ENCODE results near the gene DAB2IP. TPM values are rescaled to one million over a fixed set of nuclear protein-coding genes. Genes with fewer than 3 reads are reported as not detected.

The DAB2IP gene
- total and polyA plus RNA-seq, 9 donors: 26.3 to 49.0 (median 39.3) TPM

DNA sequence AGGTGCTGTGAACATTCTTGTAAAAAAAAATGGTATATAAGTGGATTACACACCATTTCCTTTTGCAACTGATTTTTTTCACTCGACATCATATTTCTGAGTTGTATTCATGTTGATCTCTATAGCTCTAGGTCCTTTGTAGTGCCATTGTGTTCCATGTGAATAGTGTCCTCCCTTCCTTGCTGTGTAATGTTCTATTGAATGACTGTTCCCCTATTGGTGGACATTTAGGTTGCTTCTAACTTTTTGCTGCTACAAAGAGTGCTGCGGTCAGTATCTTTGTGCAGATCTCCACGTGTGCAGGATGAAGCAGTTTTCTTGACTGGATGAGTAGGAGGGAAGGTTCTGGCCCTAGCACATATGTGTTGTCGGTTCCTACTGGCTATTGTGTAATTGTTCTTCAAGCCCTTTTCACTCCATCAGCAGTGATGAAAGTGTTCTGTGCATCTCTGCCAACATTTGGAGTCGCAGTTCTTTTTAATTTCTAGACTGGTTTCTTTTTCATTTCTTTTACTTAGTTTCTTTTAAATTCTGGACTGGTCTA lies 20.2 kb downstream of the DAB2IP start:
- Histone ChIP-seq H3K27ac (ENCODE audit: low read length) (no peak overlapping the region), H3K9me3 (replicated peaks; ENCODE audit: control insufficient read depth, low read depth, low read length) (no peaks in the 10 kb centered on the region), H3K4me3 (ENCODE audit: low read length) (no peak overlapping the region), H3K36me3 (ENCODE audit: control insufficient read depth, insufficient read depth, low read length) (peaks cover 10% of the 10 kb centered on the region), H3K4me1 (ENCODE audit: control insufficient read depth, insufficient read depth, low read length) (peaks cover 27% of the 10 kb centered on the region), H3K27me3 (ENCODE audit: control insufficient read depth, insufficient read depth, low read length) (no peaks in the 10 kb centered on the region)
- no CpG with 5 or more reads among the region's 5 CpGs for WGBS (ENCODE audit: insufficient coverage)
- DNase-seq: peak; percentile 49

DNA sequence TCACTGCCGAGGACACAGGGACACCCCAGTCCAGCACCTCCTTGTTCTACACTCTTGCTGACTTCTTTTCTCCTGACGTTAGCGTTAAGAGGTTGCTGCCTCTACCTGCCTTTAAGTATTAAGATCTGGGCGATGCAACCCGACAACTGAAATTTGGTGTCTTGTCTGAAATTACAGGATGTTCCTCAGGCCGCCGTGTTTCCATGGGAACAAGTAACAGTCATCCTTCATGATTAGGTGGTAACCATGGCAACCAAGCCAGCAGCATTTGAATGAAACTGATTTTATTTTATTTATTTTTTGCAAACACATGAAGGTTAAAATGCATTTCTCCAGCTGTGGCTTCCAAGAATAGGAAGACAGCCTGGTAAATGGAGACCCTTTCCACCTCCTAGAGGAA lies 20.8 kb downstream of the DAB2IP start:
- H3K4me1 ChIP-seq (ENCODE audit: control insufficient read depth, insufficient read depth, low read length): peaks cover 32% of the 10 kb centered on the region
- 38% methylated on average over 4 of the region's 7 CpGs for WGBS (ENCODE audit: insufficient coverage)
- H3K27ac ChIP-seq (ENCODE audit: low read length): no peak overlapping the region
- no peaks in the 10 kb centered on the region for H3K9me3 ChIP-seq (replicated peaks; ENCODE audit: control insufficient read depth, low read depth, low read length)
- H3K4me3 ChIP-seq (ENCODE audit: low read length): no peak overlapping the region
- DNase-seq: peak; percentile 66
- H3K27me3 ChIP-seq (ENCODE audit: control insufficient read depth, insufficient read depth, low read length): no peaks in the 10 kb centered on the region
- H3K36me3 ChIP-seq (ENCODE audit: control insufficient read depth, insufficient read depth, low read length): peaks cover 10% of the 10 kb centered on the region

DNA sequence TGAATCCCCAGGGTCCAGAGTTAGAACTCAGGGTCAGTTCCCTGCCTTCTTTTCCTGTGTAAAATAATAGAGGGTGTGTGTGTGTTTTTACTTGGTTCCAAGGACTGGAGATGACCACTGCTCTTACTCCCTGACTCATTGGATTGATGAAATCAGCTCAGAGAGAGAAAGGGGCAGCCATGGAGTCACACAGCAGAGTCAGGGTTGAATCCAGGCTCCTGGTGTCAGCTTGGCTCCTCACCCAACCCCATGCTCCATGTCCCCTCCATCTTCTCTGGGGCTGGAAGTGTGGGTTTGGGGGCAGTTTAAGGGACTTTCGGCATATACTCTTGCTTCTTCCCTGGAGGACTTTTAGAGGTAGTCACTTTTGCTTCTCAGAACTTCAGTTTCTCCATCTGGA lies 21.6 kb downstream of the DAB2IP start:
- Histone ChIP-seq H3K36me3 (ENCODE audit: control insufficient read depth, insufficient read depth, low read length) (peaks cover 10% of the 10 kb centered on the region), H3K27ac (ENCODE audit: low read length) (no peak overlapping the region), H3K27me3 (ENCODE audit: control insufficient read depth, insufficient read depth, low read length) (no peaks in the 10 kb centered on the region), H3K4me1 (ENCODE audit: control insufficient read depth, insufficient read depth, low read length) (peaks cover 32% of the 10 kb centered on the region), H3K4me3 (ENCODE audit: low read length) (no peak overlapping the region), H3K9me3 (replicated peaks; ENCODE audit: control insufficient read depth, low read depth, low read length) (no peaks in the 10 kb centered on the region)
- WGBS (ENCODE audit: insufficient coverage): no CpG with 5 or more reads among the region's 1 CpG
- DNase-seq: no peak

DNA sequence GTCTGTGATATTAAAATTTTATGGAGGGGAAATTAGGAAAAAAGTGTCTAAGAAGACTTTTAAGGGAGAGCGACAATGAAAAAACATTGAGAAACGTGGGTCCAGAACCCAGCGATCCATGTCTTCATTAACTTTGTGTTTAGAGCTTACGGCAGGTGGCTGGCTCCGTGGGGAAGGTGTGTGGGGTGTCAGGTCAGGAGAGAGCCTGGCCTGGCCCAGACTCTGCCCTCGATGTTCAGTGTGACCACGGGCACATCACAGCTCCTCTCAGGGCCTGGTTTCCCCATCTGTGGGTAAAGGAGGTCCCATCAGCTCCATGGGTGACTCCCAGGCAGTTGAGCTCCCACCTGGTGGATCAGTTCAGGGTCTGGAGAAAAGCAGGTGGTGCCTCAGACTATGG lies 22.1 kb downstream of the DAB2IP start:
- Histone ChIP-seq H3K27me3 (ENCODE audit: control insufficient read depth, insufficient read depth, low read length) (no peaks in the 10 kb centered on the region), H3K4me1 (ENCODE audit: control insufficient read depth, insufficient read depth, low read length) (peaks cover 32% of the 10 kb centered on the region), H3K27ac (ENCODE audit: low read length) (no peak overlapping the region), H3K9me3 (replicated peaks; ENCODE audit: control insufficient read depth, low read depth, low read length) (no peaks in the 10 kb centered on the region), H3K4me3 (ENCODE audit: low read length) (no peak overlapping the region), H3K36me3 (ENCODE audit: control insufficient read depth, insufficient read depth, low read length) (peaks cover 15% of the 10 kb centered on the region)
- WGBS (ENCODE audit: insufficient coverage): 83% methylated on average over 6 of the region's 7 CpGs
- DNase-seq: no peak

DNA sequence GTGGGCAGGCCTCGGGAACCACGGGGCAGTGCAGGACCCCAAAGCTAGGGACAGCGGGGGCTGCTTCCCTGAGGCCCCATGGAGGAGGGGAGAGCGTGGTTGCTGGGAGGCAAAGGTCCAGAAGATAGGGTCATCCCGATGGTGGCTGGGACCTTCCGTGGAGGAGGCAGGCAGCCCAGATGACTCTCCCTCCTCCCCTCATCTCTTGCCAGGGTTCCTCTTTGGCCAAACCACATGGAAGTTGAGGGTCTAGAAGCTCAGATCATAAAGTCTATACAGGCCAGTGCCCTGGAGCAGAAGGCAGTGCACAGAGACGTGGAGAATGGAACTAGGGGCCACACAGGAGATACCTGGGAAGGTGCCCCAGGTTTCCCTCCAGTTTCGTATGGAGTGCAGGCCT lies 22.6 kb downstream of the DAB2IP start:
- WGBS (ENCODE audit: insufficient coverage): 83% methylated on average over 6 of the region's 8 CpGs
- Histone ChIP-seq H3K9me3 (replicated peaks; ENCODE audit: control insufficient read depth, low read depth, low read length) (no peaks in the 10 kb centered on the region), H3K4me3 (ENCODE audit: low read length) (no peak overlapping the region), H3K36me3 (ENCODE audit: control insufficient read depth, insufficient read depth, low read length) (peaks cover 19% of the 10 kb centered on the region), H3K27ac (ENCODE audit: low read length) (no peak overlapping the region), H3K27me3 (ENCODE audit: control insufficient read depth, insufficient read depth, low read length) (no peaks in the 10 kb centered on the region), H3K4me1 (ENCODE audit: control insufficient read depth, insufficient read depth, low read length) (peaks cover 32% of the 10 kb centered on the region)
- DNase-seq: no peak

DNA sequence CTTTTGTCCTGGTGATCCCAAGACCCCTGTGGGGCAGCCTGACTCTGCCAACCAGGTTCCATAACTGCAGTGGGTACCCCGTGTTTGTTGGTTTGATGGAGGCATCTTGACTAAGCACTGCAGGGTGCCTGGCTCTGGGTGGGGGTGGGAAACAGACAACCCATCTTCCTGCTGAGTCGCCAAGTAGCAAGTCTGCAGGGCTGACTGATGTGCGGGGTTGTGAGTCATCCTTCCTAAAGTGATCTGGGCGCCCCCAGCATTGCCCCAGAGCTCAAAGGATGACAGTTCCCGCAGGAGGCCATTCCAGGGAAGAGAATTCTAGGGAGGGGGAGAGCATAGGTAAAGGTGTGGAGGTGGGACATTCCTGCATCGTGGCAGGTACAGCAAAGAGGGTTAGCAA lies 23.5 kb downstream of the DAB2IP start:
- peaks cover 23% of the 10 kb centered on the region for H3K36me3 ChIP-seq (ENCODE audit: control insufficient read depth, insufficient read depth, low read length)
- no peak for DNase-seq
- H3K4me3 ChIP-seq (ENCODE audit: low read length): no peak overlapping the region
- 52% methylated on average over 6 of the region's 6 CpGs for WGBS (ENCODE audit: insufficient coverage)
- H3K27me3 ChIP-seq (ENCODE audit: control insufficient read depth, insufficient read depth, low read length): no peaks in the 10 kb centered on the region
- no peak overlapping the region for H3K27ac ChIP-seq (ENCODE audit: low read length)
- H3K4me1 ChIP-seq (ENCODE audit: control insufficient read depth, insufficient read depth, low read length): peaks cover 32% of the 10 kb centered on the region
- H3K9me3 ChIP-seq (replicated peaks; ENCODE audit: control insufficient read depth, low read depth, low read length): no peaks in the 10 kb centered on the region

DNA sequence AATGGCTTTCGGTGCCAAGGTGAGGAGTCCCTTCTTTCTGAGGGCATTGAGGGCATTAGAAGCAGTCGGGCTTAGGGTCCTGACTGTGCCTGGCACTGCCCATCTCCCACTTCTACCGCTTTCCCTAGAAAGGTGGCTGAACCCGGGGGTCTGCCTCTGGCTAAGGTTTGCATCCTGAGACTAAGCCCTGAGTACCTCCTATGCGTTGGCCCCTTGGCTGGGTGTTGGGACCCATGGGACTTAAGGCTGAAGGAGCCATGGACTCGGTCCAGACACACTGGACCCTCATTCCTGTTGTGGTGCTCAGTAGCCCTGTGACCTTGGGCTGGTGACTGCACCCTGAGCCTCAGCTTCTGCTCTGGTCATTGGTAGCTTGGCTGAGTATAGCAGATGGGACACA lies 23.9 kb downstream of the DAB2IP start:
- Histone ChIP-seq H3K4me3 (ENCODE audit: low read length) (no peak overlapping the region), H3K9me3 (replicated peaks; ENCODE audit: control insufficient read depth, low read depth, low read length) (no peaks in the 10 kb centered on the region), H3K27me3 (ENCODE audit: control insufficient read depth, insufficient read depth, low read length) (no peaks in the 10 kb centered on the region), H3K4me1 (ENCODE audit: control insufficient read depth, insufficient read depth, low read length) (peaks cover 32% of the 10 kb centered on the region), H3K36me3 (ENCODE audit: control insufficient read depth, insufficient read depth, low read length) (peaks cover 23% of the 10 kb centered on the region), H3K27ac (ENCODE audit: low read length) (no peak overlapping the region)
- 82% methylated on average over 4 of the region's 6 CpGs for WGBS (ENCODE audit: insufficient coverage)
- no peak for DNase-seq

DNA sequence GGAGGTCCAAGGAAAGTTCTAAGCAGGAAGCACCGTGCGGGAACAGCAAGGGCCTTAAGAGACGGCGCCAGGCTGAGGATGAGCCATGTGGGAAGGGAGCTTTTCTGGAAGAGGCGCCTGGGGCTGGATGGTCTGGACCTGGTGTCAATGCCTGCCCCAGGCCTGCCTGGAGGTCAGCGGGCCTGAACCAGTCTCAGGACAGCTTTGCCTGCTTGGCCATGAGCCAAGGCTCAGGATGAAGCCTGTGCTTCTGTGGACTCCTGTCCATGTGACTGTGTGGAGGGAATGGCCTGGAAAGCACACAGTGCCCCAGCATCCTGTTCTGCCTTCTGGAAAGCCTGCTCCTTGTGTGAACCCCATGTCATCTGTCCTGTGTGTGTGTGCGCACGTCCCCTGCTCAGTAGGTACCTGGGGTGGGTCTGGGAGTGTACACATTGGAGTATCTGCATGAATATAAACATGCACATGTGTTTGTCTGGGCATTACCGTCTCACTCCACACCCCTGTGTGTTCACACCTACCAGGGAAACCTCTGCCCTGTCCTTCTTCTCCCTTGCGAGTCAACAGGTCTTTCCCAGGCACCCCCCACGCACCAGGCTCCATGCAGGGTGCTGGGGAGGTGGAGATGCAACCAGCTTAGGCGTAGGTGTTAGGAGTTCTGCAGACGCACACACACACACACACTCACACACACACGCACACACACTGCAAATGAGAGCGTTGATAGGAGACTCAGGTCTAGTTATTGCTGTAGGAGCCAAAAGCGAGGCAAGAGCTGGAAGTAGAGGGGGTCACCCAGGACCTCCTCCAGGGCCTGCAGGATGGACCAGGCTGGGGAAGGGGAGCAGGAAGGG lies 24.8 kb downstream of the DAB2IP start:
- Histone ChIP-seq H3K4me3 (ENCODE audit: low read length) (no peak overlapping the region), H3K27ac (ENCODE audit: low read length) (no peak overlapping the region), H3K27me3 (ENCODE audit: control insufficient read depth, insufficient read depth, low read length) (no peaks in the 10 kb centered on the region), H3K36me3 (ENCODE audit: control insufficient read depth, insufficient read depth, low read length) (peaks cover 27% of the 10 kb centered on the region), H3K4me1 (ENCODE audit: control insufficient read depth, insufficient read depth, low read length) (peaks cover 32% of the 10 kb centered on the region), H3K9me3 (replicated peaks; ENCODE audit: control insufficient read depth, low read depth, low read length) (no peaks in the 10 kb centered on the region)
- whole genome bisulfite sequencing (ENCODE audit: insufficient coverage): 60% methylated on average over 8 of the region's 16 CpGs
- DNase-seq: peak; percentile 37

DNA sequence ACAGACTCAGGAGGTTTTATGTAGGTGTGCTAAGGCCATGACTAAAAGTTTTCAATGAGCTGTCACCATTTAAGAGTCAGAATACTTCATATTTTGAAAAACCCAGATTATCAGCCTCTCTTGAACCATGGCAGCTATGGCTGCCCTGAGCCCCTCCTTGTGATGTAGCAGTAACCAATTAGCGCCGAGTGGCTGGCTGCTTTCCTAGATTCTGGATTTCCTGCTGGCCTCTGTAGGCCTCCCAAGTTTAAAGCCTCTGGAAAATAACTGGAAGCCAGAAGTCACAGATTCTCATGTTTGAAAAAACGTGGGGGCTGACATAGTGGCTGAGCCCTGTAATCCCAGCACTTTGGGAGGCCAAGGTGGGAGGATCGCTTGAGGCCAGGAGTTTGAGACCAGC lies 25.5 kb downstream of the DAB2IP start:
- Histone ChIP-seq H3K36me3 (ENCODE audit: control insufficient read depth, insufficient read depth, low read length) (peaks cover 34% of the 10 kb centered on the region), H3K27ac (ENCODE audit: low read length) (no peak overlapping the region), H3K4me3 (ENCODE audit: low read length) (no peak overlapping the region), H3K4me1 (ENCODE audit: control insufficient read depth, insufficient read depth, low read length) (peaks cover 32% of the 10 kb centered on the region), H3K9me3 (replicated peaks; ENCODE audit: control insufficient read depth, low read depth, low read length) (no peaks in the 10 kb centered on the region), H3K27me3 (ENCODE audit: control insufficient read depth, insufficient read depth, low read length) (no peaks in the 10 kb centered on the region)
- 24% methylated on average over 3 of the region's 4 CpGs for WGBS (ENCODE audit: insufficient coverage)
- peak; percentile 73 for DNase-seq

DNA sequence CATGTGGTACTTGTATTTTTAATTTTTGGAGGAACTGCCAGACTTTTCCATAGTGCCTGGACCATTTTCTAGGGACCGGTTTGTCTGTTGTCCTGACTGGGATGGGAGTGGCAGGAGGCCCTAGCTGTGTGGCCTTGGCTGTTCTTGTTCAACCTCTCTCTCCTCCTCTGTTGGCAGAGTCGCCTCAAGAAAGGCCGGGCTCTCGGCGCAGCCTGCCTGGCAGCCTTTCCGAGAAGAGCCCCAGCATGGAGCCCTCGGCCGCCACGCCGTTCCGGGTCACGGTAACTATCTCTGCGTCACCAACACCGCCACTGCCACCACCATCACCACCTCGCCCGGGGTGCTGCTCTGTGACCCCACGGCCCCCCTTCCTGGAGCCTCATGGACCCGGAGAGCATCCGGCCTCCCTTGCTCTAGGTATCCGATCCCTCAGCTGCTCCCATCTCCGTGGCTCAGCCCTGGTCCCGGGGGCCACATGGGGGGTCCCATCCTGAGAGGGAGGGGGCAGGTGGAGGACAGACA lies 27.1 kb downstream of the DAB2IP start:
- no peak for DNase-seq
- WGBS (ENCODE audit: insufficient coverage): 86% methylated on average over 18 of the region's 22 CpGs
- H3K27ac ChIP-seq (ENCODE audit: low read length): no peak overlapping the region
- peaks cover 24% of the 10 kb centered on the region for H3K4me1 ChIP-seq (ENCODE audit: control insufficient read depth, insufficient read depth, low read length)
- H3K36me3 ChIP-seq (ENCODE audit: control insufficient read depth, insufficient read depth, low read length): peaks cover 44% of the 10 kb centered on the region
- H3K9me3 ChIP-seq (replicated peaks; ENCODE audit: control insufficient read depth, low read depth, low read length): no peaks in the 10 kb centered on the region
- no peaks in the 10 kb centered on the region for H3K27me3 ChIP-seq (ENCODE audit: control insufficient read depth, insufficient read depth, low read length)
- no peak overlapping the region for H3K4me3 ChIP-seq (ENCODE audit: low read length)

All from muscle of leg (tissue), 11 donors.